Measurements from ENCODE around the gene PSMA6. TPM values are rescaled to one million over a fixed set of nuclear protein-coding genes. Genes with fewer than 3 reads are reported as not detected.
"Not testable (repeated sequence)": the region's sequence is repeated elsewhere in the genome, so short reads cannot be mapped to it uniquely, and the experiment has no call there.

PSMA6 gene
- total RNA-seq, 1 donor from 2014 or later: 108 TPM

DNA sequence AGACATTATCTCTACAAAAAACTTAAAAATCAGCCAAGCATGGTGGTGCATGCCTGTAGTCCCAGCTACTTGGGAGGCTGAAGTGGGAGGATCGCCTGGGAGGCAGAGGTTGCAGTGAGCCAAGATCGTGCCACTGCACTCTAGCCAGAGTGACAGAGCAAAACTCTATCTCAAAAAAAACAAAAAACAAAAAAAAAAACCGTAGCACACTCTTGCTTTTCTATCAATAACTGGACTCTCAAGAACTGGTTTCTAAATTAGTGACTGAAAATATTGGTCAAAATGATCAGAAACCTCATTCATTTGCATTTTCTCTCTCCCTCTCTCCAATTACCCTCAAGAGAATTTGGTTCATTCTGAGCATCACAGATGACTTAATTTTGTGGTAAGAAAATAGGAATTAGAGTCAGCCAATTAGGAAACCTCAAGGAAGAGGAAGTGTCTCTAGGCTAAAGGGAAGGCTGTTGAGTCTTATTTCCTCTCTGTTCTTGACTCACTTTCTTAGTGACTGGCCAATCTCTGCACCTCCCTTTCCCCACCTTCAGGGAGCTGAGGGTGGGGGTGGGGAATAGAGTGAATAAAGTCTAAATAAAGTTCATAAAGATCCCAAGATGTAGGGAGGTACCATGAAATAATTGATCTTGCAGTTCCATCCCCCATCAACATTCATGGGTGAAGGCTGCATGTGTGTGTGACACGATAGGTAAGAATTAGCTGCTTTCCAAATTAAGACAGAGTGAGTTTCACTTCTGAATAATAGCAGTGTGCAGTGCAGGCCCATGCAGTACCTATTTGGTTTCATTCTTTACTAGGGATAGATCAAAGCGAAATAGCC is 6.8 kb upstream of the PSMA6 start:
- DNase-seq: no peak

DNA sequence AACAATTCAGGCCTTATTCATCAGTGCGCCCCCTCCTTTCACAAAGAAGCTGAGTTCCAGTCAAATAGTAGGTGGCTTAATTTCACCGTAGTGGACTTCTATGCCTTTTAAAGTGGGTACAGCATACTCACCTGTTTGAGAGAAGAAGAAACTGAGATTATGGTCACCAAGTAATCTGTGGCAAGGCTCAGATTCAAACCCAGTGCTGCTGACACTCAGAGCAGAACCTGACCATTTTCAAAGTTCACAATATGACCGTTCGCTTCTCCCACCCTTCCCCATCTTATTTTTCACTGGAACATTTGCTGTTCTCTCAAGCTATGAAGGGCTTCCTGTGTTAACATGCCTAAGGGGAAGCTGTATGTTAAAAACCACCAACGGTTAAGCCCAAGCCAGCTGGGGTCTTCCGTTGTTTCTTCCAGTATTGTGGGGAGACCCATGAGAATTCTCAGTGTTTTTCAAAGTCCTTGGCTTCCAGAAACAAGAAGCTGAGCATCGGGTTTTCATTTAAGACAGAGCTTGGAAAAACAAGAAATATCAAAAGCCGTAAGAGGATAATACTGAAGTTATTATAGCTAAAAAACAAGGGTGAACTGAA is 6.1 kb upstream of the PSMA6 start:
- peak; percentile 30 for DNase-seq

DNA sequence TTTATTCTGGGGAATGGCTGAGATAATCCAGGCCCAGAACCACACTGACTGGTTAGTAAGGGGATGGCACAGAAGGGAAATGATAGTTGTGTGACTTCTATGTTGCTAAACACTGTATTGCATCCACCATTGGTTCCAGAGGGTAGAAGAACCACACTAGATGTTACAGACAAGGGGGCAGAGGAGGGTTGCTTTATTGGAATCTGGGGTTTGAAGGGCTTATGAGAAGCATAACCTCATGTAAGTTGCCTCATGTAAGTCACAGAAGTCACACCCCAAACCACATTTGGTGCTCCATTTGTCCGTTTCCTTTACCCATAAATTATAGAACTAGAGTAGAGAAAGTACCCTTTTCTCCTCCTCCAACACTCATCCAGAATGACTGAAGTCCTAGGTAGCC is 5.5 kb upstream of the PSMA6 start:
- no peak for DNase-seq

DNA sequence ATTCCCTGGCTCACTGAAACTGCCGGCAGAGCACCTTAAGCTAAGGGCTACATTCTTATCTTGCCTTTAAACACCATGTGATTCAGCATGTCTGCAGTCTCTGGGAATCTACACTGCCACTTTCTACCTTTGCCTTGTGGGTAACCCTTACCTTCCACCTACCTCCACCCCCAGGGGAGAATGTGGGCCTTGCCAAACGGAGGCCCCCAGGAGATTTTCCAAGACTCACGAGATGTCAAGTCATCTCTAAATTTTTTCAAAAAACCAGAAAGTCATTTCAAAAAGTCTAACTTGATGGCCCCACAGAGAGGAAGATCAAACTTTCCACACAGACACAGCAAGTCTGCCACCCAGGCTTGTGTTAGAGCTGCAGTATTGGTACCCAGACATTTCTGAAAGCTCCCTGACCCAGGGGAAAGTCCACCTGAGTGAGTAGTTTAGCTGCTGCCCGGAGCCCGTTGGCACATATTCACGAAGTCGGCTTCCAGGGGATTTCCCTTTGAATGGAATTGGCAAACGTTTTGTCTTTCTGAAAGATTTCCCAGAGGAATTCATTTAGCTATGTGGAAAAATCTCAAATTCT is 4.7 kb upstream of the PSMA6 start:
- DNase-seq: no peak

DNA sequence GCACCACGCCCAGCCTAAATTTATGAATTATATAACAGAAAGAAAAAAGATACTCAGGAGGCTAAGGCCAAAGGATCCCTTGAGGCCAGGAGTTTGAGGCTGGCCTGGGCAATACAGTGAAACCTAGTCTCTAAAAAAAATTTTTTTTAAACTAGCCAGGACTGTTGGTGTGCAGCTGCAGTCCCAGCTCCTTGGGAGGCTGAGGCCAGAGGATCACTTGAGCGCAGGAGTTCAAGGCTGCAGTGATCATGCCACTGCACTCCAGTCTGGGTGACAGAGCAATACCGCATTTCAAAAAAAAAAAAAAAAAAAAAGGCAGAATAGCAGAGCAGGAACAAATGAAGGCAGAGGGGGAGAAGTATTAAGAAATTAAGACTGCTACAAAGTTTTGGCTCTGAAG is 2.6 kb upstream of the PSMA6 start:
- no peak for DNase-seq

DNA sequence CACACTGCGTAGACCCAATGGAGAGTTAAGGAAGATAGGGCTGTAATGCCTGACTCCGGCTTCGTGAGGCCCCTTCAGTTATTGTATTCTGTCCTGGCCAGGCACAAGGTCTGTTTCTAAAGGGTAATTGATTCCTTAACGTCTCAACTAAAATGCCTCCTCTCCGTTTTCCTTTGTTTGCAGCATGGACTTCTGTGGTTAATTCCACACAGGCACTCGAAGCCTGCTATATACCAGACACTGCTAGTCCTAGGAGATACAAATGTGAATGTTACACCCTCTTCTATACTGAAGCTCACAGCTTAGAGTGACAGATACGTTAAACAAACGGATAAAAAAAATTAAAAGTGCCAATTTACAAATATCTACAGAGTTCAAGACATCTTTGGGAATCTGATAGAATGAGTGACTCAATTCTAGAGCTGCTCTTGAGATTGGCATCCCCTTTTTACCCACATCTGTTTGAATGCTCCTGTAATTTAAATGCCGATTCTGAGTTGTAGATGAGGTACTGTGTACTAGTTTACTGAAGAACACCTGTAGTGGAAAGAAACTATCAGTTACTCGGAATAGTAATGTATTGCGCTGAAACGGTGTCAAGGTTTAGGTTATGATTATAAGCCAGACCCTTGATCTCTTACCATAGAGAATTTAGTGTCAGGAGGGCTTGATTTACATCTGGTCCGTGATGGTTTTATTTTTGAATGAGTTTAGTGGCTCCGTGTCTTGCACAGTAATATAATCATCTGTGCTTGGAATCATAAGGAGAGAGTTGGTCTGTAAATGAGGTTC is 784 bp downstream of the PSMA6 start:
- DNase-seq: no peak

DNA sequence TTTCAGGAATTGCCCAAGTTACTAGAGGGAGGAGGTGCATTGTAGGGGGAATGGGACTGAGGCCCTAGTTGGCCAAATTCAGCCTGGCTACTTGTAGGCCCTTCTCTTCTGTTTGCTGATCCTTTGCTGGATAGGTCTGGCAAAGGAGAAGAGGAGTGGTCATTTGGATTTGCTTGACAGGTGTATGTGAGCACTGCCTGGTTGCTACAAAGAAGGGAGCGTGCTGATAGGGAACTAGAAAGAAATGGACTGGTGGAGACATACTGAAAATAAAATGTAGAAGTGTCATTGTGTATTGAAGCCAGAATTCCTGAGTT is 3.6 kb downstream of the PSMA6 start:
- DNase-seq: no peak

DNA sequence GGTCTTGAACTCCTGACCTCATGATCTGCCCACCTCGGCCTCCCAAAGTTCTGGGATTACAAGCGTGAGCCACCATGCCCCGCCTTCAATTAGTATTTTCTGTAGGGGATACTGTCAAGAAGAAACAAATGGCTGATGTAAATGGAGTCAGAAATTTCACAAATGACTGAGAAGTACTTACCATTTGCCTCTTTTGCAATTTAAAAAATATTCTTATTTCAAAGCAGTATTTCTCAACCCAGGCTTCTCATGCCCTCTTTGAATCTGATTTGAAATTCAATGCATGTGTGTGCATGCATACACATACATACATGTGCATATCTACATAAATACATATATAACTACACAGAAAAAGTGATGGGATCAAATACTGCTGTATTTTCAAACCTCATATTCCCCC is 4.4 kb downstream of the PSMA6 start:
- no peak for DNase-seq

DNA sequence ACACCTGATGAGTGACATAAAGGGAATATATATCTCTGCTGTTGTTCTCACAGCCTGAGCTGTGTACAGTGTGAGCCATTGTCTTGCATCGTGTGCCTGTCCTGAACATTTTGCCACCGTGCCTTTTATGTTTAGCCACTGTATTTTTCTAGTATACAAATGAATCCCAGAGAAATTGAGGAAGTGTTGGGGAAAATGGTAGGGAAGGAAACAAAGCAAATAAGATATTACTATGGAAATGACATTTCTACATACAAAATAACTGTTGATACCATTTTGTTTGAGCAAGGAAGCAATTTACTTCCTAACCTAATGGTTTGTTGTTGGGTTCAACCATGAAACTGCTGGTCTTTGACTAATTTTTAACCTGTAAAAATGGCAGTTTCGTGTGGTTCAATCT is 5.5 kb downstream of the PSMA6 start:
- no peak for DNase-seq

DNA sequence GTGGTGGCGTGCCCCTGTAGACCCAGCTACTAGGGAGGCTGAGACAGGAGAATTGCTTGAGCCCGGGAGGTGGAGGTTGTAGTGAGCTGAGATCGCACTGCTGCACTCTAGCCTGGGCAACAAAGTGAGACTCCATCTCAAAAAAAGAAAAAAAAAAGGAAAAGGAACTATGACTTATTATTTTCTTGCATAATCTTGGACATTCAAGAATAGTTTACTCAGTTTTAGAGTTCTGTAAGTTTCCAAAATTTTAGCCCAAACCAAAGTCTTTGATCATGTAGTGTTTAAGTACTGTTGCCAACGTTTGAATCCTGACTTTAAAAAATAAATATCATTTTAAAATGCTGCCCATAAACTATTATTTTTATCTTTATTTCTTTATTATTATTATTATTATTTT is 6.2 kb downstream of the PSMA6 start:
- no peak for DNase-seq

DNA sequence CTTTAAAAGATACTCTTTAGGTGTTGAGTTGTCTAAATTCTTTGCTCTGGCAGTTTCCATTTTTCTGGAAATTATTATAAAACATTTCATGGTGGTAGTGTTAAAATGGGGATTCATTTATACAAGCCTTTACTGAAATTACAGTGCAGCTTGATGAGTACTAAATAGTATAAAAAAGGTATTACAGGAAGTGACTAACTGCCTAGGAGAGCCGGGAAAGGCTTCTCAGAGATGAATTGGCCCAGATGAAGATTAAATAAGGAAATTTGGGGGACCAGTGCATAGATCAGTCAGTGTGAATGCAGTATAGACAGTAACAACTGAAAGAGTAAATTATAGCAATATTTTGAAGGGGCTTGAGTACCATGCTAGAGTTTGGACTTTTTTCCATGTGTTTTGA is 7.5 kb downstream of the PSMA6 start:
- DNase-seq: no peak

DNA sequence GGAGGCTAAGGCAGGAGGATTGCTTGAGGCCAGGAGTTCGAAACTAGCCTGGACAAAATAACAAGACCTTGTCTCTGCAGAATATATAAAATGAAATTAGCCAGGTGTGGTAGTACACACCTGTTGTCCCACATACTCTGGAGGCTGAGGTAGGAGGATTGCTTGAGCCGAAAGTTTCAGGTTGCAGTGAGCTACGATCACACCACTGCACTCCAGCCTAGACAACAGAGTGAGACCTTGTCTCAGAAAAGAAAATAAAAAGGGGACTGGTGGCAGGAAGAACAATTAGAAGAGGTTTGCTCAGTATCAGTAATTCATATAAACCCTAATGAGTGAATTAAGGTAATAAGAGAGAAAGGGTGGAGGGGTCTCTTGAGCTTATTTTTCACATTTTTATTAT is 8.0 kb downstream of the PSMA6 start:
- DNase-seq: no peak

DNA sequence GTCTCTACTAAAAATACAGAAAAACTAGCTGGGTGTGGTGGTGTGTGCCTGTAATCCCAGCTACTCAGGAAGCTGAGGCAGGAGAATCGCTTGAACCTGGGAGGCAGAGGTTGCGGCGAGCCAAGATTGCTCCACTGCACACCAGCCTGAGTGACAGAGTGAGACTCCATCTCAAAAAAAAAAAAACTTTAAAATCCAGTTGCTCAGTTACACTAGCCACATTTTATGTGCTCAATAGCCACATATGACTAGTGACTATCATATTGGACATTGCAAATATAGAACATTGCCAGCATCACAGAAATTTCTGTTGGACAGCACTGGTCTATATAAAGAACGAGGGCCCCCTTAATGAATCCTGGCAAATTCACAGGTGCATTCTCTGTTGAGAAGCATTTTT is 9.2 kb downstream of the PSMA6 start:
- DNase-seq: not testable (repeated sequence)

DNA sequence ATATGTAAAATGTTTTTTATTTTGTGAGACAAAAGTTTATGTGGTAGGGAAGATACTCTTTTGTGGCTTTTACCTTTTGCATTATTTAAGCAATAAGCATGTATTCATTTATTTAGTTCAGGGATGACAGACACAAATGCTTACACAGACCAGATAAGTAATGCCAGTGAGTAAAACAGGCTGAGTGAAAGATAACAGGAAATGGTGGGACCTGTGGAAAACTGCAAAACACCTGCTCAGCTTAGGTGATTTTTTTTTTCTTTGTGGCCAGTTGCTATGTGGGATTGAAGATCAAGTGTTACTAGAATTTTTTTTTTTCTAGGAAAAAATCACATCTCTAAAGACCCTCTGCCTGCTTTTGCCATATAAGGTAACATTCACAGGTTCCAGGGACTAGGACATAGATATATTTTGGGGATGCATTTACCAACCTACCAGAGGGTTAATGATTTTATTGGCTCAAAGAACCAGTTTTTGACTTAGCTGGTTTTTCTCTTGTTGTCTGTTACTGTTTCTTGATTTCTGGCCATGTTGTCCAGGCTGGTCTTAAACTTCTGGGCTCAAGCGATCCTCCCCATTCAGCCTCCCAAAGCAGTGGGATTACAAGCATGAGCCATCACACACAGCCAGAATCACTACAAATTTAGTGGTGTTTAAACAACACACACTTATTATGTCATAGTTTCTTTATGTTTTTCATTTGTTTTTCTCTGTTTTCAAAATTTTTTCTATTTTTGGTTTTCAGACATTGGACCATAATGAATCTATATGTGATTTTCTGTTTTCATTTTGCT is 9.8 kb downstream of the PSMA6 start:
- no peak for DNase-seq

DNA sequence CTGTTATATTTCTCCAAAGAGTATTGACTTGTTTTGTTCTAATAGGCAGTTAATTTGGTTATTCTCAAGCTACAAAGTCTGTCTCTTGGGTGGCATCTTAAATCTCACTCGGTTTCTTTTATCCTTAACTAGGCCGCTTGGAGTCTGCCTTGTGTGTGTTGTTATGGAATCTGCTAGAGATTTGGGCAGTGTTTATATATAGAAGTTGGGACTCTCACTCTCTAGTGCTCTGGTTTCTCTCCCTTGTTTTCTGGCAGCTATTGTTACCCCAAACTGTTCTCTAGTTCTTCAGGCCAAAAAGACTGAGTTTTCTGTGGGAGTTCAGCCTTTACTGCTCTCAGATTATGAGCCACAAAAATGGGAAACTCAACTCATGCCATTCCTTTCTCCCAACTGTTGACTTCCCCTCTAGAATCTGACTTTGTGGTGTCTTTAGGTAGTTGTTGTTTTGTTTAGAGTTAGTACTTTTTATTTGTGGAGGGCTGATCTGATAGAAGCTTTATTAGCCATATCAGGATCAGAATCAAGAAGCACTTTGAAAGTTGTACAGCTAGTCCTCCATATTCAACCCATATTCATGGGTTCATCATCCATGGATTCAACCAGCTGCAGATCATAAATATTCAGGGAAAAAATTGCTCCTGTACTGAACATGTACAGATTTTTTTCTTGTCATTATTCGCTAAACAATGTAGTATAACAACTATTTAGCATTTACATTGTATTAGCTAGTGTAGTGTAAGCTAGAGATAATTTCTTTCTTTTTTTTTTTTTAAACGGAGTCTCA is 11.2 kb downstream of the PSMA6 start:
- no peak for DNase-seq

DNA sequence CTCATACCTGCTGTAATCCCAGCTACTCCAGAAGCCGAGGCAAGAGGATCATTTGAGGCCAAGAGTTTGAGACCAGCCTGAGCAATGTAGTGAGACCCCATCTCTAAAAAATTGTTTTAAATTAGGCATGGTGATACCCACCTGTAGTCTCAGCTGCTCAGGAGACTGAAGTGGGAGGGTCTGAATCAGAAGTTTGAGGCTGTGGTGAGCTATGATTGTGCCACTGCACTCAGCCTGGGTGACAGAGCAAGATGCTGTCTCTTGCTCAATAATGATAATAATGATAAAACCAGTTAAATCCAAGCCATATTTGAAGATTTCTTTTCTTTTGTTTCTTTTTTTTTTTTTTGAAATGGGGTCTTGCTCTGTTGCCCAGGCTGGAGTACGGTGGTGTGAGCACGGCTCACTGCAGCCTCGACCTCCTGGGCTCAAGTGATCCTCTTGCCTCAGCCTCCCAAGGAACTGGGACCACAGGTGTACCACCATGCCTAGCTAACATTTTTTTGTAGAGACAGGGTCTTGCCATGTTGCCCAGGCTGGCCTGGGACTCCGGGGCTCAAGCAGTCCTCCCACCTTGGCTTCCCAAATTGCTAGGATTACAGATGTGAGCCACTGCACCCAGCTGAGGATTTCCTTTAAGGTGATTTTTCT is 12.8 kb downstream of the PSMA6 start:
- DNase-seq: no peak

DNA sequence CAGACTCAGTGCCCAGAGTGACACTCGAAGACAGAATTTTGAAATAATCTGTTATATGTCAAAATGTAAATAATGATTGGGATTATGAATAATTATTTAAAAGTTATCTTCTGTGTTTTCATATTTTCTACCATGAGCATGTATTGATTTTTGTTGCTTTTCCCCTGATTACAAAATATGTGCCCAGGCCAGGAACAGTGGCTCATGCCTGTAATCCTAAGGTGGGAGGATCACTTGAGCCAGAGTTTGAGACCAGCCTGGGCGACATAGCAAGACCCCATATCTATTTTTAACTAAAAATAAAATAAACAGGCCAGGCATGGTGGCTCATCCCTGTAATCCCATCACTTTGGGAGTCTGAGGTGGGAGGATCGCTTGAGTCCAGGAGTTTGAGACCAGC is 13.5 kb downstream of the PSMA6 start:
- DNase-seq: no peak

DNA sequence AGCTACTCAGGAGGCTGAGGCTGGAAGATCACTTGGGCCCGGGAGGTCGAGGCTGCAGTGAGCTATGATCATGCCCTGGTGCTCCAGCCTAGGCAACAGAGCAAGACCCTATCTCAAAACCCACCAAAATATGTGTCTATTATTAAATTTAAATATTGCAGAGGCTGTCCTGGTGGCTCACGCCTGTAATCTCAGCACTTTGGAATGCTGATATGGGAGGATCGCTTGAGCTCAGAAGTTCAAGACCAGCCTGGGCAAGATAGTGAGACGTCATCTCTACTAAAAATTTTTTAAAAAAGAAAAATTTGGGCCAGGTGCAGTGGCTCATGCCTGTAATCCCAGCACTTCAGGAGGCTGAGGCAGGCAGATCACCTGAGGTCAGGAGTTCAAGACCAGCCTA is 13.9 kb downstream of the PSMA6 start:
- DNase-seq: no peak

DNA sequence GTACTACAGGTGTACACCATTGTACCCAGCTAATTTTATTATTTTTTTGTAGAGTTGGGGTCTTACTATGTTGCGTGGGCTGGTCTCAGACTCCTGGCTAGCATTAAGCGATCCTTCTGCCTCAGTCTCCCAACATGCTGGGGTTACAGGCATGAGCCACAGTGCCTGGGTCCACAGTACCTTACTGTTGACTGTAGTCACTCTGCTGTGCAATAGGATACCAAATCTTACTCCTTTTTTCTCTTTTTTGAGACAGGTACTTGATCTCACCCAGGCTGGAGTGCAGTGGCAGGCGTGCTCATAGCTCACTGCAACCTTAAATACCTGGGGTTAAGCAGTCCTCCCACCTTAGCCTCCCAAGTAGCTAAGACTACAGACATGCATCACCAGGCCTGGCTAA is 25.6 kb downstream of the PSMA6 start:
- no peak for DNase-seq

DNA sequence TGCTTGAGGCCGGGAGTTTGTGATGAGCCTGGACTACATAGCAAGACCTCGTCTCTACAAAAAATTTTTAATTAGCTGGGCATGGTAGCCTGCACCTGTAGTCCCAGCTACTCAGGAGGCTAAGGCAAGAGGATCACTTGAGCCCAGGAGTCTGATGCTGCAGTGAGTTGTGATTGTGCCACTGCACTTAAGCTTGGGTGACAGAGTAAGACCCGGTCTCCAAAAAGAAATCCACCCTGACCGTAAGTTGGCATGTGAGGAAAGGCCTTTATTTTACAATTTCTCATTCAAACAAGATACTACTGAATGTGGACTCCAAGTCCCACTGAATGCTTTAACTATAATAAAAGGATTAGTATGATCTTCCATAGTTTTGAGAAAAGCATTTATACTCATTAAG is 27.3 kb downstream of the PSMA6 start:
- no peak for DNase-seq

DNA sequence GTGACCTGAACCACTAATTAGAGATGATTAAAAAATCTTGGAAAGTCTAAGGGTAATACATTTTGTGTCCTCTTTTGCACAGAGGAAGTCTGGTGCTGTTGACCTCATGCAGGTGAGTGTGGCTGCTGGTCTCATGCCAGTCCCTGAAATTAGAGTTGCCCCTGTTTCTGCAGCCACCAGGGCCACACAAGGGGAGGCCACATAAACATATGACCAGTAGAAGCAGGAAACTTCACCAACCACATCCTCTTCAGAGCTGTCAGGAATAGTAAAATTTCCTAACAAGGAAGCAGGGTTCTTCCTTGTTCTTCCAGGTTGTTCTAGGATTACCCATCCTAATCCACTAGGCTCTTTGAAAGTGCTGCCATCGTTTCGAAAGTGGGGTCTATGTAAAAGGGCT is 28.3 kb downstream of the PSMA6 start:
- no peak for DNase-seq
